ENCODE data around the gene MYO7B. TPM values are rescaled to one million over a fixed set of nuclear protein-coding genes. Genes with fewer than 3 reads are reported as not detected.

The MYO7B gene
- total RNA-seq, 1 experiment from 2014 or later: 28.0 TPM

DNA sequence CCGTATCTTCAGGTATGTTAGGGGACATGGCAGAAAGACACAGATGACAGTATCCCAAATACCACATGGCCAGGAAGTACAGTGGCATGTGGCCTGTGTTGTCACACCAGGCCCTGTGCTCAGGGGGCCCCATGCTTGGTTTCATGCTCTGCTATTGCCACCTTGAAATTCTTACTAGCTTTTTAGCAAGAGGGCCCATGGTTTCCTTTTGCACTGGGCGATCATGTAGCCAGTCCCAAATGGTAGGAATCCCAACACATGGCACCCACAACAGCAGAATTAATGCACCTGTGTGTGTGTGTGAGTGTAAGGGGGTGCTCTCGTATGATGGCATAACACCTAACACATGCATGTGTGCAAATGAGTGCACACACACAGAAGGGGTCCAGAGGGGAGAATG lies 39.2 kb downstream of the MYO7B start:
- Histone ChIP-seq H3K27me3 (ENCODE audit: low read length) (no peaks in the 10 kb centered on the region), H3K36me3 (ENCODE audit: low read depth, low read length) (no peaks in the 10 kb centered on the region), H3K4me2 (ENCODE audit: low read length) (no peak overlapping the region), H3K9me2 (replicated peaks; ENCODE audit: low read length) (no peaks in the 10 kb centered on the region), H4K20me1 (ENCODE audit: low read length) (no peaks in the 10 kb centered on the region), H3K9ac (ENCODE audit: low read length) (no peak overlapping the region), H3K4me3 (ENCODE audit: low read length) (no peak overlapping the region), H3K4me1 (ENCODE audit: insufficient read depth, low read length) (peaks cover 7% of the 10 kb centered on the region), H3K27ac (ENCODE audit: low read length) (no peak overlapping the region), H3K79me2 (ENCODE audit: low read length) (no peaks in the 10 kb centered on the region), H3F3A (ENCODE audit: low read length, unreplicated experiment) (no peaks in the 10 kb centered on the region), H2AFZ (ENCODE audit: low read length) (no peak overlapping the region), H3K9me3 (ENCODE audit: low read length) (no peaks in the 10 kb centered on the region)
- POLR2A ChIA-PET (ENCODE audit: unreplicated experiment): interaction anchor here (0.6 kb wide), 1 partner anchor 48 kb away, joined by 5 read pairs; no protein-coding TSS in a partner anchor
- no TSS peak for BruUV-seq (replicated peaks)
- intact Hi-C loops (cut with micrococcal nuclease): no loop called here
- DNase-seq: no peak
- no peak for TF ChIP-seq EZH2 (IDR thresholded peaks at IDR 0.05; ENCODE audit: low read length, unreplicated experiment)
- TF ChIP-seq, protein P1, sequence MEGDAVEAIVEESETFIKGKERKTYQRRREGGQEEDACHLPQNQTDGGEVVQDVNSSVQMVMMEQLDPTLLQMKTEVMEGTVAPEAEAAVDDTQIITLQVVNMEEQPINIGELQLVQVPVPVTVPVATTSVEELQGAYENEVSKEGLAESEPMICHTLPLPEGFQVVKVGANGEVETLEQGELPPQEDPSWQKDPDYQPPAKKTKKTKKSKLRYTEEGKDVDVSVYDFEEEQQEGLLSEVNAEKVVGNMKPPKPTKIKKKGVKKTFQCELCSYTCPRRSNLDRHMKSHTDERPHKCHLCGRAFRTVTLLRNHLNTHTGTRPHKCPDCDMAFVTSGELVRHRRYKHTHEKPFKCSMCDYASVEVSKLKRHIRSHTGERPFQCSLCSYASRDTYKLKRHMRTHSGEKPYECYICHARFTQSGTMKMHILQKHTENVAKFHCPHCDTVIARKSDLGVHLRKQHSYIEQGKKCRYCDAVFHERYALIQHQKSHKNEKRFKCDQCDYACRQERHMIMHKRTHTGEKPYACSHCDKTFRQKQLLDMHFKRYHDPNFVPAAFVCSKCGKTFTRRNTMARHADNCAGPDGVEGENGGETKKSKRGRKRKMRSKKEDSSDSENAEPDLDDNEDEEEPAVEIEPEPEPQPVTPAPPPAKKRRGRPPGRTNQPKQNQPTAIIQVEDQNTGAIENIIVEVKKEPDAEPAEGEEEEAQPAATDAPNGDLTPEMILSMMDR (conservative IDR thresholded peaks at IDR 0.05; ENCODE audit: low read depth, low read length): no peak
- no peak for TF ChIP-seq EZH2phosphoT487 (IDR thresholded peaks at IDR 0.05; ENCODE audit: borderline replicate concordance, low read length)
- CTCF ChIA-PET: interaction anchor here (0.5 kb wide), 1 partner anchor 100 kb away, joined by 3 read pairs; the partner anchor contains the start of gene LIMS2
- no peak for ATAC-seq

DNA sequence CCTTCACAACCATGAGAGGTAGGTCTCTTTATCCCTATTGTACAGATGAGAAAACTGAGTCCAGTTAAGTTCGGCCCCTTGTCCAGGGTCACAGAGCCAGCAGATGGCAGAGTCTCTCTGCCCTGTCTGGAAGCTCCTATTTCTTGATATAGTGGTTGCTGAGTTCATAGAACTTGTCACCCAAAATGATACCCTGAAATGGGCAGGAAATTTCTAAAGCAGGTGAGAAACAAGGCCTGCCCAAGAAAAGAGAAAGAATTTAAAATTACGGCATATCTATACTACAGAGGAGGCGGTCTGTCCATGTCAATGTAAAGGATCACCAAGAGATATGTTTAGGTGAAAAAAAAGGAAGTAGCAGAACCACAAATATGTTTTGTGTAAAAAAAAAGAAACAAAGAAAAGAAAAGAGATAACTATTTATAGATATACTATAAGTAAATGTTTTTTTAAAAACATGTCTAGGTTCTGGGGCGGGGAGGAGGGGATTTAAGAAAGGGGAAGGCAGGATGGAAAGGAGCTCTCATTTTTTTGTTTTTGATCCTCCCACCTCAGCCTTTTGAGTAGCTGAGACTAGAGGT lies 39.8 kb downstream of the MYO7B start:
- no peaks in the 10 kb centered on the region for H3K9me3 ChIP-seq (ENCODE audit: low read length)
- H3K9me2 ChIP-seq (replicated peaks; ENCODE audit: low read length): no peaks in the 10 kb centered on the region
- no peak overlapping the region for H3K4me3 ChIP-seq (ENCODE audit: low read length)
- peaks cover 4% of the 10 kb centered on the region; the same call in 1 of the 2 replicates for H3K4me1 ChIP-seq (ENCODE audit: insufficient read depth, low read length)
- no peak overlapping the region for H3K9ac ChIP-seq (ENCODE audit: low read length)
- intact Hi-C loops (cut with micrococcal nuclease): no loop called here
- H2AFZ ChIP-seq (ENCODE audit: low read length): no peak overlapping the region
- DNase-seq (no peak), ATAC-seq (no peak)
- no TSS peak for BruUV-seq (replicated peaks)
- no peaks in the 10 kb centered on the region for H3K79me2 ChIP-seq (ENCODE audit: low read length)
- ChIA-PET CTCF (no interaction called here), POLR2A (ENCODE audit: unreplicated experiment) (no interaction called here)
- H3K27ac ChIP-seq (ENCODE audit: low read length): no peak overlapping the region
- H4K20me1 ChIP-seq (ENCODE audit: low read length): no peaks in the 10 kb centered on the region
- no peak overlapping the region for H3K4me2 ChIP-seq (ENCODE audit: low read length)
- TF ChIP-seq, protein P1 (conservative IDR thresholded peaks at IDR 0.05; ENCODE audit: low read depth, low read length): no peak
- no peak for TF ChIP-seq EZH2phosphoT487 (IDR thresholded peaks at IDR 0.05; ENCODE audit: borderline replicate concordance, low read length)
- no peak for TF ChIP-seq EZH2 (IDR thresholded peaks at IDR 0.05; ENCODE audit: low read length, unreplicated experiment)
- H3K27me3 ChIP-seq (ENCODE audit: low read length): no peaks in the 10 kb centered on the region
- no peaks in the 10 kb centered on the region for H3K36me3 ChIP-seq (ENCODE audit: low read depth, low read length)
- H3F3A ChIP-seq (ENCODE audit: low read length, unreplicated experiment): no peaks in the 10 kb centered on the region

DNA sequence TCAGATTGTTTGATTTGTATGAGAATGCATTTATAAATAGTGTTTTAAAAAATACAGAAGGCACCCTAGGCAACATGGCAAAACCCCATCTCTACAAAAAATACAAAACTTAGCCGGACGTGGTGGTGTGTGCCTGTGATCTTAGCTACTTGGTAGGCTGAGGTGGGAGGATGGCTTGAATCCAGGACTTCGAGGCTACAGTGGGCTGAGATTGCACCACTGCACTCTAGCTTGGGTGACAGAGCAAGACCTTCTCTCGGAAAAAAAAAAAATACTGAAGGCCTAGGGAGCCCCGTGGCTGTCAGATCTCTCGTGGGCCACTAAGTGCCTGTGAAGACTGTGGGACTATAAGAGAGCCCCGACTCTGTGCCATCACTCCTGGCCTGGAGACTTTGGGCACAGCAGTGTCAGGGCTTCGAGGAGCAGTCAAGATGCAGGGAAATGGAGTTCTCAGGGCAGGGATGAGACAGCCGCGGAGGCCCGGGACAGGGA lies 40.5 kb downstream of the MYO7B start:
- no peak overlapping the region for H3K4me2 ChIP-seq (ENCODE audit: low read length)
- no peak overlapping the region for H3K27ac ChIP-seq (ENCODE audit: low read length)
- intact Hi-C loops (cut with micrococcal nuclease): no loop called here
- H3K27me3 ChIP-seq (ENCODE audit: low read length): no peaks in the 10 kb centered on the region
- TF ChIP-seq EZH2phosphoT487 (IDR thresholded peaks at IDR 0.05; ENCODE audit: borderline replicate concordance, low read length): no peak
- TF ChIP-seq, protein P1 (conservative IDR thresholded peaks at IDR 0.05; ENCODE audit: low read depth, low read length): no peak
- TF ChIP-seq EZH2 (IDR thresholded peaks at IDR 0.05; ENCODE audit: low read length, unreplicated experiment): no peak
- no peaks in the 10 kb centered on the region for H3K36me3 ChIP-seq (ENCODE audit: low read depth, low read length)
- no peaks in the 10 kb centered on the region for H3K9me3 ChIP-seq (ENCODE audit: low read length)
- no peaks in the 10 kb centered on the region for H3K79me2 ChIP-seq (ENCODE audit: low read length)
- no peaks in the 10 kb centered on the region for H3F3A ChIP-seq (ENCODE audit: low read length, unreplicated experiment)
- peak overlapping the region; percentile 16; the same call in 1 of the 2 replicates for H2AFZ ChIP-seq (ENCODE audit: low read length)
- ChIA-PET CTCF (no interaction called here), POLR2A (ENCODE audit: unreplicated experiment) (no interaction called here)
- ATAC-seq (no peak), DNase-seq (no peak)
- H3K9ac ChIP-seq (ENCODE audit: low read length): no peak overlapping the region
- peaks cover 4% of the 10 kb centered on the region; the same call in 1 of the 2 replicates for H3K4me1 ChIP-seq (ENCODE audit: insufficient read depth, low read length)
- H3K9me2 ChIP-seq (replicated peaks; ENCODE audit: low read length): no peaks in the 10 kb centered on the region
- BruUV-seq (replicated peaks): no TSS peak
- H4K20me1 ChIP-seq (ENCODE audit: low read length): no peaks in the 10 kb centered on the region
- H3K4me3 ChIP-seq (ENCODE audit: low read length): no peak overlapping the region
